GM19023 (cell line): Measurements from ENCODE around the gene IL36RN.
"Not testable (repeated sequence)": the region's sequence is repeated elsewhere in the genome, so short reads cannot be mapped to it uniquely, and the experiment has no call there.

Source experiments
- ATAC-seq: cut with Tn5 transposase; IDR thresholded peaks from one replicate; pipeline ENCODE4 v1.9.1; 2021; ENCODE audit warnings: mild to moderate bottlenecking, moderate library complexity; ENCODE audit not compliant: unreplicated experiment

IL36RN gene

DNA sequence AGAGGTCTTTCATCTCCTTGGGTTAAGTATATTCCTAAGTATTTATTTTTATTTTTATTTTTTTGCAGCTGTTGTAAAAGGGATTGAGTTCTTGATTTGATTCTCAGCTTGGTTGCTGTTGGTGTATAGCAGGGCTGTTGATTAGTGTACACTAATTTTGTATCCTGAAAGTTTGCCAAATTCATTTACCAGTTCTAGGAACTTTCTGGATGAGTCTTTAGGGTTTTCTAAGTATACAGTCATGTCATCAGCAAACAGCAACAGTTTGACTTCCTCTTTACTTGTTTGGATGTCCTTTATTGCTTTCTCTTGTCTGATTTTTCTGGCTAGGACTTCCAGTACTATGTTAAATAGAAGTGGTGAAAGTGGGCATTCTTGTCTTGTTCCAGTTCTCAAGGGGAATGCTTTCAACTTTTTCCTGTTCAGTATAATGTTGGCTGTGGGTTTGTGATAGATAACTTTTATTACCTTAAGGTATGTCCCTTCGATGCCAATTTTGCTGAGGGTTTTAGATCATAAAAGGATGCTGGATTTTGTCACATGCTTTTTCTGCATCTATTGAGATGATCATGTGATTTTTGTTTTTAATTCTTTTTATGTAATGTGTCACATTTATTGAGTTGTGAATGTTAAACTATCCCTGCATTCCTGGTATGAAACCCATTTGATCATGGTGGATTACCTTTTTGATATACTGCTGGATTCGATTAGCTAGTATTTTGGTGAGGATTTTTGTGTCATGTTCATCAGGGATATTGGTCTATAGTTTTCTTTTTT lies 38.0 kb downstream of the IL36RN start:
- ATAC-seq: not testable (repeated sequence)

DNA sequence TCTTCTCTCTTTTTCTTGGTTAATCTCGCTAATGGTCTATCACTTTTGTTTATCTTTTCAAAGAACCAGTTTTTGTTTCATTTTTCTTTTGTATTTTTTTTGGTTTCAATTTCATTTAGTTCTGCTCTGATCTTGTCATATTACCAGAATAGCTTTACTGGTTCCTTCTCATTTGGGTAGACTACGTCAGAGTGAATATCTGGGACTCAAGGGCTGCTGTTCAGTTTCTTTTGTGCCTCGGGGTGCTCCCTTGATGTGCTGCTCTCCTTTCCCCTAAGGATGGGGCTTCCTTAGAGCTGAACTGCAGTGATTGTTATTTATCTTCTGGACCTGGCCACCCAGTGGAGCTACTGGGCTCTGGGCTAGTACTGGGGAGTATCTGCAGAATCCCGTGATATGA lies 39.0 kb downstream of the IL36RN start:
- no peak for ATAC-seq

DNA sequence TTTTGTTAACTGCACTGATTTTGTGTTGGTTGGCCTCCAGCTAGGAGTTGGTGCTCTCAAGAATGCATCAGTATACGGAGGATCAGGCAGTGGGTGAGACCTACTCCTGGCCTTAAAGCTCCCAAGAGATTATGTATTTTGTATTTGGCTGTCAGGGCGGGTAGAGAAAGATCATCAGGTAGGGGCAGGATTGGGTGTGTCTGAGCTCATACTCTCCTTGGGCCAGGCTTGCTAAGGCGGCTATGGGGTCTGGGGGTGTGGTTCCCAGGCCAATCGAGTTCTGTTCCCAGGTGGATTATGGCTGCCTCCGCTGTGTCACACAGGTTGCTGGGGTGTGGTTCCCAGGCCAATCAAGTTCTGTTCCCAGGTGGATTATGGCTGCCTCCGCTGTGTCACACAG lies 39.5 kb downstream of the IL36RN start:
- no peak for ATAC-seq

DNA sequence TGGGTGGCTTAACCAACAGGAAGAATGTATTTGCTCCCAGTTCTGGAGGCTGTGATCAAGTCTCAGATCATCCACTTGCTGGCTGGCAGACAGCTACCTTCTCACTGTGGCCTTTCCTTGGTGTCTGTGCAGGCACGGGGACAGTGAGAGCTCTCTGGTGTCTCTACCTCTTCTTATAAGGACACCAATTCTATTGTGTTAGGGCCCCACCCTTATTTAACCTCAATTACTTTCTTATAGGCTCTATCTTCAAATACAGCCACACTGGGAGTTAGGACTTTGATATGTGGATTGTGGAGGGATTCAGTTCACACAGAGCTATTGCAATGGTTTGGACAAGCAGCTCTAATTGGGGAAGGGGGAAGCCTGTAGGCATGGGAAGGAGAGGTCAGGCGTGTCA lies 43.1 kb downstream of the IL36RN start:
- ATAC-seq: no peak

DNA sequence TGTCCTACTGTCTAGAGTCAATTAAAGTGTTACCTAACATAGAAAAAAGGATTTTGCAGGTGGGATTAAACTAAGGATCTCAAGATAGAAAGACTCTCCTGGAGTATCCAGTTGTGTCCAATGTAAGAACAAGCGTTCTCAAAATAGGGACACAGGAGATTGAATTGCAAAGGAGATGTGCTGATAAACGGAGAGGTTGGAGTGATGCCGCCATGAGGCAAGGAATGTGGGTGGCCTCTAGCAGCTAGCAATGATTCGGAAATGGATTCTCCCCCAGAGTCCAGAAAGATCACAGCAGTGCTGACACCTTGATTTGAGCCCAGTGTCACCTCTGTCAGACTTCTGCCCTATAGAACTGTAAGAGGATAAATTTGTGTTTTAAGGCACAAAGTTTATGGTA lies 44.3 kb downstream of the IL36RN start:
- ATAC-seq: no peak

DNA sequence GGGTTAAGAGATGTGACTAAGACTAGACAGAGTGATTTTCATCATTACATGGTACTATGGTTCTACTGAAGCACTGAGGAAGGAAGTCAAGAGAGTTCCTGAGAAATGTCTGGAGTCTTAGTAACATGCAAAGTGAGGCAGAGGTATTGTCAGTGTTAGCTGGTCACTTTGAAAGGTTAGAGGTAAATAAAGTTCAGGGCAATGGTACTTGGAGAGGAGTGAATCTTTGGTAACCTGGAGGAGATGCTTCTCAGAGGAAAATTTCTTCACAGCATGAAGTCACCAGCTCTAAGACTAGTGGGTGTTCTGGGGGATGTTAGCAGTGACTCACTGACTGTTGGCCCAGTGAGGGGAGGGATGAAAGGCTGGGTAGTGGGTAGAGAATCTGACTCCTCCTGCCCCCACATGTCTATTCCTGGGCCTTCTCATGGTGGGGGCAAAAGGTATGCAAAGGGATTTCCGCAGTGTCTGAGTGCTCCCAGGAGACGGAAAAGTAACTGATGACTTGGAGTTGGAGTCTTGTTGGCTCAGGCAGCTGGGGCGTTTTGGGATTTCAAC lies 45.1 kb downstream of the IL36RN start:
- ATAC-seq: no peak

DNA sequence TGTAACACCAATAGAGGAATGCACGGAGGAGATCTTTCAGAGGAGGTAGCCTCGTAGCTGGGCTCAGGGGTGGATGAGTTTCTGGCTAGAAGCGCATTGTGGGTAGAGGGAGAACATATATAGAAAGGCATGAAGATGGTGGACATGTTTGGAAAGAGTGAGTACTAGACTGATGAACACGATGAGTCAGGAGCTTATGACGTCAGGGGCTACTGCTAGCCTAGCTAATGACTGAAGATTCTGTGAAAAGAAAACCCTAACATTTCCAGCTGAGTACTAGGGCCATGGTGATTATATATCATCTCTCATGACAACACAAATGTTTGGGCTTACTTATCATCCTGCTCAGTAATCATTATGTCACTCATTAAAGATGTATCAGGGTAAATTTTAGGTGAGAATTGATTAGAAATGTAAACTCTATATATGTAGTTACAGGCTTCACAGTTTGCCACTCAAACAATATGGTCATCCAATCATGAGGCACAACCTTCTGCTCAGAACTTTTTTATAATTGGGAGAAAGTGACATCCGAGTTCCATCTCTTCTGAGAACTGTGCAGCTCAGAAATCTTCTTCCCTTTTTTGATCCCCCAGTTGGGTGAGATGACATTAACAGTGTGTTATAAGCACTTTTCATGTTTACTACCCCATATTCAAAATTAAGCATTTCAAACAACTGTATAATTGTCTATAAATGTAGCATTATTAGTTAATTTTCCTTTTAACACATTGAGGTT lies 46.2 kb downstream of the IL36RN start:
- ATAC-seq: no peak

DNA sequence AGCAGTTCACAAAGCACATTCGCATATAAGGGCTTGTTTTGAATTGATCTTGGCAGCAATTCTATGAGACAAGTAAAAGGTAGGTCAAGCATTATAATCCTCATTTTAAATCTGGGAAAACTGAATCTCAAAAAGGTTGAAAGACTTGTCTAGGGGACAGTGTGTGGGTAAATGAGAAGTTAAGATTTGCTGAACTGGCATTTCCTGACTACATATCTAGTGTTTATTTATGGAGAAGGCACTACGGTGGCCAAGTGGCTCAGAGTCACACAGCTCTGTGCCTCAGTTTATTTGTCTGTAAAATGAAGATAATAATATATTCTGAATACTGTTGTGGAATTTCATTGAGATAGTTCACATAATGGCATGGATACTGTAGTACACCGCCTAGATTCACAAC lies 52.1 kb downstream of the IL36RN start:
- no peak for ATAC-seq

DNA sequence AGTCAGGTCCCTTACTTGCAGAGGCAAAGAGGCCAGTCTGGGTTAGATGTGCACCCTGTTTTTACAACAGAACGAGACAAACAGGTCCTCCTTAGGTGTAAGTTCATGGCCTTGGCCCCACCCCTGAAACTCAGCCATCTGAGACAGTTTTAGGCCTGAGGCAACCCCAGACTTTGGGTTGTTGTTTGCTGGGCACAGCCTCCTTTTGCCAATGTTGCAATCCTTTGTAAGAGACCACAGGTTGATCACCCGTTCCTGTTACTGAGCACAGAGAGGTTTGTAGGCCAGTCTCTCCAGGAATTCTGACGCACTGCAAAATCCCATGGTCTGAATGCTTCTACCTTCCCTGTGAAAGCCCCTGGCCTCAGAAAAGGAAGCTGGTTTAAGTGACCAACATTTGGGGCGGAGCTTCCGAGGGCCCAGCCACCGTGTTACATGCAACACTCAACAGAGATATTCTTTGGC lies 52.9 kb downstream of the IL36RN start:
- no peak for ATAC-seq

DNA sequence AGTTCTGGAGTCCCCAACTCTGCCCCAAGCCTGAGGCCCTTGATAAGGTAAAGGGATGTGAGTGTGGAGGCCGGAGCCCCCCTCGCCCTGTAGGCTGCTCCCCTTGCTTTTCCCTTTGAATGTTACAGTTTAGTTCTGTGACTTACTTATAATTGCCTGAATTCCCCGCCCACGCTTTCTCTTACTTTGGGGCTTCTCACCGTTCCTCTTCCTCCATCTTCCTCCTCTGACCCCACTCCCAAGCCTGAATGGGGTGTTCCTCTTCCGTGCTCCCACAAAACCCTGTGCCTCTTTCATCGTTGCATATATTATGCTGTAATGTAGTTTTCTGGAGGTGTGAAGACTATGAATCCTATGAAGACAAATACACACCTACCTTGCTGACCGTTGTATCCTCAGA lies 53.4 kb downstream of the IL36RN start:
- ATAC-seq: no peak

DNA sequence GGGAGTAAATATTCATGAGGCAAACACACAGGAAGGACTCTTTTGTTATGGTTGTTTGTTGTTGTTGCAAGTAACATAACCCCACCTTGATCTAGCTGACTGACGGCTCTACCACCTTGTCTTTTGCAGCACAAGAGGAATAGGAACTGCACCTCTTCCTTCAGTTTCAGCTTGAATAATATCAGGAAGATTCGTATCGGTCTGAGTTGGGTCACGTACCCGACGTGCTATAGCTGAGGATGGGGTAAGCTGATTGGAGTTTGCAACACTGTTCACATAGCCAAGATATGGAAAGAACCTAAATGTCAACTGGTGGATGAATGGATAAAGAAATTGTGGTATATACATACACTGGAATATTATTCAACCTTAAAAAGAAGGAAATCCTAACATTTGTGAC lies 53.9 kb downstream of the IL36RN start:
- no peak for ATAC-seq

DNA sequence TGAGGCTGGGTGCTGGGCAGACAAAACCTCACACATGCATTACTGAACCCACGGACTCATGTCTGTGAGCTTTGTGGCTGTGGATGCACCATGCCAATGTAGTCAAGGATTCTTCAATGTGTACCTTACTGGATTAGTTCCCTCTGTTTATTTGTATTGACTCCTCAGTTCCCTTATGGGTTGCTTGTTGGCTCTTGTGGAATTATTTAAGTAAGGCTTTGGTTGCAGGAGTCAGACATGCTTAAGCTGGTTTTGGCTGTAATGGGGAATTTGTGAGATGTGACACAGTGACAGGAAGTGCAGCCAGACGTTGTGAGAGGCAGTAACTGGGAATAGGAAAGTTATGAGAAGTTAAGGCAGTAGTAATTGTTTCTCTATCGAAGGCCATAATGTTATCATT lies 54.8 kb downstream of the IL36RN start:
- ATAC-seq: no peak
